GM18507 (cell line): ENCODE data around the gene CBFA2T3.

Experiments used
- DNase-seq: peaks from one replicate; pipeline ENCODE4 v3.0.0; 2011; ENCODE audit warnings: low read depth; ENCODE audit not compliant: insufficient read length; ENCODE audit errors: extremely low spot score
- FAIRE-seq: peaks from 2 replicates; lab custom pipeline; 2011; peaks lifted over from hg19 to GRCh38; lab: Jason Lieb, UNC

CBFA2T3 gene

GRCh38 chr16:88872650-88873331 lies 104.2 kb downstream of the CBFA2T3 start:
- no peak for FAIRE-seq
- DNase-seq = no peak

GRCh38 chr16:88871730-88872416 lies 105.1 kb downstream of the CBFA2T3 start:
- DNase-seq (no peak), FAIRE-seq (no peak)

GRCh38 chr16:88871349-88871702 lies 105.7 kb downstream of the CBFA2T3 start:
- DNase-seq (no peak), FAIRE-seq (no peak)

- FAIRE-seq = no peak
- no peak for DNase-seq
Observed at GRCh38 chr16:88870608-88871348, 106.2 kb downstream of the CBFA2T3 start.

- FAIRE-seq (no peak), DNase-seq (no peak)
Observed at GRCh38 chr16:88869673-88869980, 107.4 kb downstream of the CBFA2T3 start.

GRCh38 chr16:88868974-88869672 lies 107.9 kb downstream of the CBFA2T3 start:
- no peak for DNase-seq
- no peak for FAIRE-seq

GRCh38 chr16:88867581-88868246 lies 109.3 kb downstream of the CBFA2T3 start:
- DNase-seq (no peak), FAIRE-seq (no peak)

- FAIRE-seq (no peak), DNase-seq (no peak)
Observed at GRCh38 chr16:88866151-88866920, 110.7 kb downstream of the CBFA2T3 start, which contains the start of gene PABPN1L. Gene PABPN1L, minus strand, starts transcription at chr16:88866660. Its CDS starts 54 bp downstream, at chr16:88866606.

GRCh38 chr16:88865742-88866141 lies 111.3 kb downstream of the CBFA2T3 start:
- FAIRE-seq = no peak
- no peak for DNase-seq

GRCh38 chr16:88865310-88865709 lies 111.7 kb downstream of the CBFA2T3 start:
- DNase-seq = no peak
- no peak for FAIRE-seq

GRCh38 chr16:88864521-88864920 lies 112.5 kb downstream of the CBFA2T3 start:
- DNase-seq (no peak), FAIRE-seq (no peak)

- FAIRE-seq (no peak), DNase-seq (no peak)
Observed at GRCh38 chr16:88864099-88864498, 112.9 kb downstream of the CBFA2T3 start.

- FAIRE-seq = no peak
Observed at GRCh38 chr16:88863426-88863825, 113.6 kb downstream of the CBFA2T3 start.

GRCh38 chr16:88862968-88863367 lies 114.0 kb downstream of the CBFA2T3 start:
- DNase-seq = no peak
- no peak for FAIRE-seq

More at GRCh38 chr16:88863426-88863825, 113.6 kb downstream of the CBFA2T3 start:
- DNase-seq = no peak

- FAIRE-seq (no peak), DNase-seq (no peak)
Observed at GRCh38 chr16:88861359-88861758, 115.6 kb downstream of the CBFA2T3 start.

GRCh38 chr16:88859381-88860091 lies 117.5 kb downstream of the CBFA2T3 start:
- FAIRE-seq (no peak), DNase-seq (no peak)

- peak; percentile 93 for FAIRE-seq
Observed at GRCh38 chr16:88857728-88858339, 119.2 kb downstream of the CBFA2T3 start.

More at GRCh38 chr16:88857728-88858339, 119.2 kb downstream of the CBFA2T3 start:
- DNase-seq = peak; percentile 69
